Measurements from ENCODE around the gene SERPINA4. TPM values are rescaled to one million over a fixed set of nuclear protein-coding genes. Genes with fewer than 3 reads are reported as not detected.
A peak's percentile ranks its signal among the peaks of the same experiment; 100 is the strongest.

Gene SERPINA4
- total and polyA plus RNA-seq, 2 of the 13 experiments (the other 11 are each of a cell fraction or from before 2014, with no cell fraction given), result 39.1 to 57.8 TPM

DNA sequence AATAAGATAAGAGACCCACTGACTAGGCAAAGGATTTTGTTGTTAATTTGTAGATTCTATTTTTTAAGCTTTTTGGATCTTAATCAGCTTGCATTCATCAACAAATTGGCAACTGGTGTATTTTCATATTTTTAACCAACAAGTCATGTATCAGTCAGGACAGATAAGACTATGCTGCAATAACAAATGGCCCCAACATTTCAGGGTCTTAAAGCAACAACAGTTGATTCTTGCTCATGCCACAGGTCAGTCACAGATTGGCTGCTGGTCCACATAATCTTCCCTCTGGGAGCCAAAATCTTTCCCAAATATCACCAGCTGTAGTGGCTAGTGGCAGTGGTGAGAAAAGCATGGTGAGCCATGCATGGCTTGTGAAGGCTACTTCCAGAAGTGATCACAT lies 30.1 kb upstream of the SERPINA4 start:
- Histone ChIP-seq H3K4me3 (replicated peaks in 1 of 3; ENCODE audit: insufficient read depth in 1 of 3, low read depth in 2 of 3, low read length in 3 of 3) (no peak overlapping the region), H3K9ac (ENCODE audit: insufficient read depth, low read depth, low read length) (no peak overlapping the region), H3K27ac (ENCODE audit: extremely low read length, insufficient read depth, low read length) (no peak overlapping the region), H3K9me3 (ENCODE audit: low read length) (no peaks in the 10 kb centered on the region), H3K79me2 (ENCODE audit: insufficient read depth, low read length) (no peaks in the 10 kb centered on the region), H4K20me1 (ENCODE audit: insufficient read depth, low read length) (no peaks in the 10 kb centered on the region), H3K27me3 (ENCODE audit: control insufficient read depth in 1 of 2, insufficient read depth in 2 of 2, low read length in 2 of 2) (no peaks in the 10 kb centered on the region), H2AFZ (ENCODE audit: low read length) (no peak overlapping the region), H3K4me1 (ENCODE audit: insufficient read depth, low read length) (peaks cover 22% of the 10 kb centered on the region), H3K36me3 (replicated peaks in 1 of 2; ENCODE audit: control insufficient read depth in 1 of 2, insufficient read depth in 2 of 2, low read length in 2 of 2) (no peaks in the 10 kb centered on the region), H3K4me2 (ENCODE audit: low read depth, low read length) (no peak overlapping the region)
- CTCF ChIA-PET (ENCODE audit: low intra/inter-chr PET ratio, low total read pairs), result no interaction called here
- POLR2A ChIA-PET, result no interaction called here
- intact Hi-C loops (cut with micrococcal nuclease; ENCODE audit: unreplicated experiment) (no loop called here), in situ Hi-C loops (cut with HindIII; ENCODE audit: extremely low pct_ligation_motif_present, low pct_unique_long_range_greater_than_20kb) (no loop called here)
- no TSS peak for BruUV-seq (replicated peaks)
- ATAC-seq (no peak), FAIRE-seq (no peak), DNase-seq (ENCODE audit: low spot score) (no peak)
- TF ChIP-seq RBAK (CRISPR knock-in tag; IDR thresholded peaks at IDR 0.05) (peak; percentile 81; the same call in 1 of the 2 replicates), TAF15 (IDR thresholded peaks at IDR 0.05; ENCODE audit: low read depth, low read length, poor library complexity, severe bottlenecking) (no peak), ZNF12 (CRISPR knock-in tag; IDR thresholded peaks at IDR 0.05) (peak; percentile 97), E2F1 (CRISPR knock-in tag; IDR thresholded peaks at IDR 0.05) (no peak)
- TF ChIP-seq, protein P1, sequence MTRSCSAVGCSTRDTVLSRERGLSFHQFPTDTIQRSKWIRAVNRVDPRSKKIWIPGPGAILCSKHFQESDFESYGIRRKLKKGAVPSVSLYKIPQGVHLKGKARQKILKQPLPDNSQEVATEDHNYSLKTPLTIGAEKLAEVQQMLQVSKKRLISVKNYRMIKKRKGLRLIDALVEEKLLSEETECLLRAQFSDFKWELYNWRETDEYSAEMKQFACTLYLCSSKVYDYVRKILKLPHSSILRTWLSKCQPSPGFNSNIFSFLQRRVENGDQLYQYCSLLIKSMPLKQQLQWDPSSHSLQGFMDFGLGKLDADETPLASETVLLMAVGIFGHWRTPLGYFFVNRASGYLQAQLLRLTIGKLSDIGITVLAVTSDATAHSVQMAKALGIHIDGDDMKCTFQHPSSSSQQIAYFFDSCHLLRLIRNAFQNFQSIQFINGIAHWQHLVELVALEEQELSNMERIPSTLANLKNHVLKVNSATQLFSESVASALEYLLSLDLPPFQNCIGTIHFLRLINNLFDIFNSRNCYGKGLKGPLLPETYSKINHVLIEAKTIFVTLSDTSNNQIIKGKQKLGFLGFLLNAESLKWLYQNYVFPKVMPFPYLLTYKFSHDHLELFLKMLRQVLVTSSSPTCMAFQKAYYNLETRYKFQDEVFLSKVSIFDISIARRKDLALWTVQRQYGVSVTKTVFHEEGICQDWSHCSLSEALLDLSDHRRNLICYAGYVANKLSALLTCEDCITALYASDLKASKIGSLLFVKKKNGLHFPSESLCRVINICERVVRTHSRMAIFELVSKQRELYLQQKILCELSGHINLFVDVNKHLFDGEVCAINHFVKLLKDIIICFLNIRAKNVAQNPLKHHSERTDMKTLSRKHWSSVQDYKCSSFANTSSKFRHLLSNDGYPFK (CRISPR knock-in tag; IDR thresholded peaks at IDR 0.05; ENCODE audit: borderline replicate concordance), result no peak

Data from HepG2 (cell line).